ENCODE measurements around the gene SLAIN2.

The SLAIN2 gene

GRCh38 chr4:48454591-48454990 lies 113.3 kb downstream of the SLAIN2 start:
- H3K79me2 ChIP-seq (ENCODE audit: control insufficient read depth, low read length), result no peaks in the 10 kb centered on the region
- H3K4me3 ChIP-seq (ENCODE audit: low read length), result no peak overlapping the region
- H3K4me2 ChIP-seq (ENCODE audit: low read length), result no peak overlapping the region
- H3K27ac ChIP-seq (ENCODE audit: low read depth, low read length), result no peak overlapping the region
- H3K27me3 ChIP-seq (ENCODE audit: control insufficient read depth, low read length), result no peaks in the 10 kb centered on the region
- H3K4me1 ChIP-seq (ENCODE audit: control insufficient read depth, low read length), result no peaks in the 10 kb centered on the region
- H3F3A ChIP-seq (ENCODE audit: control insufficient read depth, insufficient read depth), result no peaks in the 10 kb centered on the region
- no peaks in the 10 kb centered on the region for H3K9me3 ChIP-seq (ENCODE audit: control insufficient read depth, insufficient read depth, low read length)
- TF ChIP-seq, protein P1, sequence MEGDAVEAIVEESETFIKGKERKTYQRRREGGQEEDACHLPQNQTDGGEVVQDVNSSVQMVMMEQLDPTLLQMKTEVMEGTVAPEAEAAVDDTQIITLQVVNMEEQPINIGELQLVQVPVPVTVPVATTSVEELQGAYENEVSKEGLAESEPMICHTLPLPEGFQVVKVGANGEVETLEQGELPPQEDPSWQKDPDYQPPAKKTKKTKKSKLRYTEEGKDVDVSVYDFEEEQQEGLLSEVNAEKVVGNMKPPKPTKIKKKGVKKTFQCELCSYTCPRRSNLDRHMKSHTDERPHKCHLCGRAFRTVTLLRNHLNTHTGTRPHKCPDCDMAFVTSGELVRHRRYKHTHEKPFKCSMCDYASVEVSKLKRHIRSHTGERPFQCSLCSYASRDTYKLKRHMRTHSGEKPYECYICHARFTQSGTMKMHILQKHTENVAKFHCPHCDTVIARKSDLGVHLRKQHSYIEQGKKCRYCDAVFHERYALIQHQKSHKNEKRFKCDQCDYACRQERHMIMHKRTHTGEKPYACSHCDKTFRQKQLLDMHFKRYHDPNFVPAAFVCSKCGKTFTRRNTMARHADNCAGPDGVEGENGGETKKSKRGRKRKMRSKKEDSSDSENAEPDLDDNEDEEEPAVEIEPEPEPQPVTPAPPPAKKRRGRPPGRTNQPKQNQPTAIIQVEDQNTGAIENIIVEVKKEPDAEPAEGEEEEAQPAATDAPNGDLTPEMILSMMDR (IDR thresholded peaks at IDR 0.05; ENCODE audit: low read depth, low read length, poor library complexity, severe bottlenecking), result no peak
- TF ChIP-seq EZH2phosphoT487 (IDR thresholded peaks at IDR 0.05; ENCODE audit: borderline replicate concordance, low read length), result no peak
- H3K36me3 ChIP-seq (ENCODE audit: control insufficient read depth, low read length), result no peaks in the 10 kb centered on the region
- H3K9me2 ChIP-seq (replicated peaks; ENCODE audit: control insufficient read depth, low read length), result no peaks in the 10 kb centered on the region
- no peaks in the 10 kb centered on the region for H4K20me1 ChIP-seq (ENCODE audit: control insufficient read depth, insufficient read depth, low read depth, low read length)

DNA sequence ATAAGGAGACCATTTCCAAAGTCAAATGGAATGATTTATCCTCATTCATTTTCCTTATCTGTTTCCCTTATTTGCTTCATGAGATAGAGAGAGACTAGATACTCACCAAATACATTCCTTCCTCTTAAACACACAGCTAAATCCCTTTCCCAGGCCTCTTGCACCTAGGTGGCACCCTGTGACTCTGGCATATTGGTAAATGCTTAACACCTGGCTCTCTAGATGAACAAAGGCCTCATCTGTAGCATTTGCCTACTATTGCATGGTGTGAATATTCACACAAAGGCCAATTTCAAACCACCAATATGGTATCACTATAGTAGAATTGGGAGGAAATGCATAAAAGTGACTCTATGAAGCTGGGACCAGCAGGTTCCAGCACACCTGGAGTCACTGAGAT lies 119.7 kb downstream of the SLAIN2 start:
- H3K4me3 ChIP-seq (ENCODE audit: low read length), result no peak overlapping the region
- no peaks in the 10 kb centered on the region for H3K9me2 ChIP-seq (replicated peaks; ENCODE audit: control insufficient read depth, low read length)
- TF ChIP-seq, protein P1 (IDR thresholded peaks at IDR 0.05; ENCODE audit: low read depth, low read length, poor library complexity, severe bottlenecking), result no peak

DNA sequence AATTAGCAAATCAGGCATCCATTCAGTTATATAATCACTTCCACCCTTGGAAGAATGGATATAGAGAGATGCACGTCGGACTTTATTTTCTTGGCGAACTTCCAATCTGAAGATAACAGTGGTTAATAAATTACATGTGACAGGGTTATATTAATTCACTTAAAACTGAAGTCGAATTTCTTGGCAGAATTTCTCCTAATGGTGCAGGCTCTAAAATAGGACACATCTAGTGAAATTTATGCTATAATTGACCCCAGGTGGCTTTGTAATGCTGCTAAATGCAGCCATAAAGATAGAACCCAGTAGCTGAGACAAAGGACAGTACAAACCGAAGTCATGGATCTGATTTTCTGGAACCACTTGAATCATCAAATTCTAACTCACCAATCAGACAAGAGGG lies 121.0 kb downstream of the SLAIN2 start:
- H3K9me2 ChIP-seq (replicated peaks; ENCODE audit: control insufficient read depth, low read length), result no peaks in the 10 kb centered on the region
- no peak overlapping the region for H3K4me3 ChIP-seq (ENCODE audit: low read length)
- no peaks in the 10 kb centered on the region for H3F3A ChIP-seq (ENCODE audit: control insufficient read depth, insufficient read depth)
- H4K20me1 ChIP-seq (ENCODE audit: control insufficient read depth, insufficient read depth, low read depth, low read length), result no peaks in the 10 kb centered on the region
- no peak overlapping the region for H3K27ac ChIP-seq (ENCODE audit: low read depth, low read length)
- H3K79me2 ChIP-seq (ENCODE audit: control insufficient read depth, low read length), result no peaks in the 10 kb centered on the region
- no peaks in the 10 kb centered on the region; the same call in 1 of the 2 replicates for H3K27me3 ChIP-seq (ENCODE audit: control insufficient read depth, low read length)
- H3K9me3 ChIP-seq (ENCODE audit: control insufficient read depth, insufficient read depth, low read length), result no peaks in the 10 kb centered on the region
- H3K36me3 ChIP-seq (ENCODE audit: control insufficient read depth, low read length), result no peaks in the 10 kb centered on the region
- TF ChIP-seq EZH2phosphoT487 (IDR thresholded peaks at IDR 0.05; ENCODE audit: borderline replicate concordance, low read length), result no peak
- TF ChIP-seq, protein P1 (IDR thresholded peaks at IDR 0.05; ENCODE audit: low read depth, low read length, poor library complexity, severe bottlenecking), result no peak
- peaks cover 3% of the 10 kb centered on the region for H3K4me1 ChIP-seq (ENCODE audit: control insufficient read depth, low read length)
- H3K4me2 ChIP-seq (ENCODE audit: low read length), result no peak overlapping the region

More for the DNA sequence above, 119.7 kb downstream of the SLAIN2 start:
- Histone ChIP-seq H3K4me2 (ENCODE audit: low read length) (no peak overlapping the region), H3K4me1 (ENCODE audit: control insufficient read depth, low read length) (no peaks in the 10 kb centered on the region), H3K27ac (ENCODE audit: low read depth, low read length) (no peak overlapping the region), H3F3A (ENCODE audit: control insufficient read depth, insufficient read depth) (no peaks in the 10 kb centered on the region), H3K9me3 (ENCODE audit: control insufficient read depth, insufficient read depth, low read length) (no peaks in the 10 kb centered on the region), H3K79me2 (ENCODE audit: control insufficient read depth, low read length) (no peaks in the 10 kb centered on the region), H3K27me3 (ENCODE audit: control insufficient read depth, low read length) (no peaks in the 10 kb centered on the region; the same call in 1 of the 2 replicates), H4K20me1 (ENCODE audit: control insufficient read depth, insufficient read depth, low read depth, low read length) (no peaks in the 10 kb centered on the region), H3K36me3 (ENCODE audit: control insufficient read depth, low read length) (no peaks in the 10 kb centered on the region)

- H3K4me2 ChIP-seq (ENCODE audit: low read length), result peak overlapping the region; percentile 24; the same call in 1 of the 2 replicates
- TF ChIP-seq, protein P1 (IDR thresholded peaks at IDR 0.05; ENCODE audit: low read depth, low read length, poor library complexity, severe bottlenecking), result no peak
- TF ChIP-seq EZH2phosphoT487 (IDR thresholded peaks at IDR 0.05; ENCODE audit: borderline replicate concordance, low read length), result no peak
These were observed 126.1 kb downstream of the SLAIN2 start for GRCh38 chr4:48467442-48467841.

More at GRCh38 chr4:48467442-48467841, 126.1 kb downstream of the SLAIN2 start:
- Histone ChIP-seq H3K36me3 (ENCODE audit: control insufficient read depth, low read length) (no peaks in the 10 kb centered on the region), H3K79me2 (ENCODE audit: control insufficient read depth, low read length) (no peaks in the 10 kb centered on the region), H3K9me3 (ENCODE audit: control insufficient read depth, insufficient read depth, low read length) (no peaks in the 10 kb centered on the region), H4K20me1 (ENCODE audit: control insufficient read depth, insufficient read depth, low read depth, low read length) (no peaks in the 10 kb centered on the region), H3K9me2 (replicated peaks; ENCODE audit: control insufficient read depth, low read length) (no peaks in the 10 kb centered on the region), H3K4me1 (ENCODE audit: control insufficient read depth, low read length) (peaks cover 9% of the 10 kb centered on the region), H3F3A (ENCODE audit: control insufficient read depth, insufficient read depth) (no peaks in the 10 kb centered on the region), H3K27ac (ENCODE audit: low read depth, low read length) (no peak overlapping the region), H3K4me3 (ENCODE audit: low read length) (no peak overlapping the region), H3K27me3 (ENCODE audit: control insufficient read depth, low read length) (no peaks in the 10 kb centered on the region)
